H1 (cell line): ENCODE results near the gene CEP192. TPM values are rescaled to one million over a fixed set of nuclear protein-coding genes. Genes with fewer than 3 reads are reported as not detected.

ENCODE experiments used
- CTCF ChIA-PET: fragments of 300-600 bp; sonication (Branson Sonifier 250); formaldehyde crosslinking; loops from one replicate; lab custom pipeline; 2021; ENCODE audit not compliant: partially characterized antibody; lab: Charles Lee
- POLR2A ChIA-PET: fragments of 300-600 bp; sonication (Branson Sonifier 250); formaldehyde crosslinking; loops from one replicate; lab custom pipeline; 2021; ENCODE audit warnings: inconsistent platforms; ENCODE audit not compliant: partially characterized antibody; lab: Charles Lee
- DNase-seq, 2 experiments: peaks; one replicate each; pipeline versions ENCODE4 v3.0.0 to v3.0.0-alpha.2; 2010 to 2022; ENCODE audit warnings: low spot score in 2 of 2, low read depth in 1 of 2, mixed read lengths in 1 of 2
- FAIRE-seq: peaks from 2 replicates; lab custom pipeline; 2011; peaks lifted over from hg19 to GRCh38; lab: Jason Lieb, UNC
- H2AFZ ChIP-seq: 2 replicates; pipeline ENCODE4 v1.8.1; 2012; ENCODE audit warnings: low read length, inconsistent platforms
- H2AK5ac ChIP-seq: 2 replicates; pipeline ENCODE4 v1.6.1; 2013; ENCODE audit warnings: low read depth, low read length
- H2BK120ac ChIP-seq: replicated peaks from 2 replicates; pipeline ENCODE3; 2013; ENCODE audit warnings: low read depth, low read length, inconsistent platforms
- H2BK12ac ChIP-seq: 2 replicates; pipeline ENCODE4 v1.6.1; 2013; ENCODE audit warnings: low read depth, low read length
- H2BK15ac ChIP-seq: 2 replicates; pipeline ENCODE4 v1.6.1; 2013; ENCODE audit warnings: low read length
- H2BK20ac ChIP-seq: 2 replicates; pipeline ENCODE4 v1.6.1; 2013; ENCODE audit warnings: low read length
- H2BK5ac ChIP-seq: 2 replicates; pipeline ENCODE4 v1.6.1; 2013; ENCODE audit warnings: low read depth, low read length
- H3K14ac ChIP-seq: 2 replicates; pipeline ENCODE4 v1.6.1; 2013; ENCODE audit warnings: inconsistent platforms; ENCODE audit not compliant: insufficient read length
- H3K18ac ChIP-seq: 2 replicates; pipeline ENCODE4 v1.6.1; 2013; ENCODE audit warnings: low read length; ENCODE audit errors: extremely low read depth
- H3K23ac ChIP-seq: 2 replicates; pipeline ENCODE4 v1.6.1; 2013; ENCODE audit warnings: inconsistent platforms; ENCODE audit not compliant: insufficient read length
- H3K23me2 ChIP-seq: 2 replicates; pipeline ENCODE4 v1.6.1; 2013; ENCODE audit warnings: low read depth, low read length
- H3K27ac ChIP-seq: 2 replicates; pipeline ENCODE4 v1.6.1; 2011; ENCODE audit warnings: low read depth, low read length, inconsistent platforms
- H3K27me3 ChIP-seq, 4 experiments: replicated peaks in 1 of 4; 1 replicate in 1 of 4; 2 replicates in 3 of 4; pipeline versions ENCODE4 v1.6.1 to v1.8.1; 2011 to 2013; ENCODE audit warnings: low read length in 3 of 4, mild to moderate bottlenecking in 3 of 4, inconsistent platforms in 2 of 4, mixed read lengths in 2 of 4, moderate library complexity in 1 of 4; ENCODE audit not compliant: control insufficient read depth in 3 of 4, insufficient read depth in 3 of 4; ENCODE audit errors: extremely low read depth in 1 of 4
- H3K36me3 ChIP-seq, 4 experiments: 2 replicates each; pipeline versions ENCODE4 v1.6.1 to v1.8.1; 2011 to 2013; ENCODE audit warnings: mild to moderate bottlenecking in 4 of 4, low read length in 3 of 4, moderate library complexity in 2 of 4, control low read depth in 1 of 4, inconsistent platforms in 1 of 4; ENCODE audit not compliant: insufficient read depth in 4 of 4, control insufficient read depth in 2 of 4
- H3K4ac ChIP-seq: replicated peaks from 2 replicates; pipeline ENCODE3; 2013; ENCODE audit warnings: low read length, low read depth, mixed read lengths, inconsistent platforms; ENCODE audit not compliant: insufficient read length
- H3K4me1 ChIP-seq, 4 experiments: replicated peaks in 1 of 4; 1 replicate in 1 of 4; 2 replicates in 3 of 4; pipeline versions ENCODE4 v1.6.1 to v1.8.1; 2011 to 2013; ENCODE audit warnings: low read length in 3 of 4, inconsistent platforms in 2 of 4, mixed read lengths in 1 of 4; ENCODE audit not compliant: insufficient read depth in 4 of 4, control insufficient read depth in 3 of 4
- H3K4me2 ChIP-seq, 2 experiments: 2 replicates each; pipeline versions ENCODE4 v1.6.1 to v1.8.1; 2011 to 2013; ENCODE audit warnings: low read depth in 2 of 2, low read length in 2 of 2, control low read depth in 1 of 2, inconsistent platforms in 1 of 2, mild to moderate bottlenecking in 1 of 2; ENCODE audit not compliant: insufficient read depth in 1 of 2
- H3K4me3 ChIP-seq, 4 experiments: fragments of 200-600, 300-600 bp in 1 of 4; sonication (generic), shearing (Covaris generic), sonication (Bioruptor Twin) in 1 of 4; 2 replicates each; pipeline versions ENCODE4 v1.5.1 to v1.8.1; 2011 to 2016; ENCODE audit warnings: low read length in 4 of 4, low read depth in 3 of 4, control low read depth in 2 of 4, inconsistent platforms in 2 of 4, mild to moderate bottlenecking in 2 of 4, mixed read lengths in 1 of 4, moderate library complexity in 1 of 4; ENCODE audit not compliant: insufficient read depth in 2 of 4; ENCODE audit errors: extremely low read depth in 1 of 4
- H3K56ac ChIP-seq: replicated peaks from 2 replicates; pipeline ENCODE3; 2013; ENCODE audit warnings: low read depth, mild to moderate bottlenecking, mixed read lengths, low read length, inconsistent platforms; ENCODE audit not compliant: insufficient read length
- H3K79me1 ChIP-seq: 2 replicates; pipeline ENCODE4 v1.6.1; 2013; ENCODE audit warnings: low read depth, low read length, control low read depth
- H3K79me2 ChIP-seq, 2 experiments: 2 replicates each; pipeline versions ENCODE4 v1.6.1 to v1.8.1; 2012 to 2013; ENCODE audit warnings: low read length in 2 of 2, mild to moderate bottlenecking in 2 of 2, inconsistent platforms in 1 of 2; ENCODE audit not compliant: insufficient read depth in 2 of 2, control insufficient read depth in 1 of 2
- H3K9ac ChIP-seq, 4 experiments: replicated peaks in 1 of 4; 1 replicate in 1 of 4; 2 replicates in 3 of 4; pipeline versions ENCODE4 v1.6.1 to v1.8.1; 2011 to 2013; ENCODE audit warnings: low read depth in 3 of 4, low read length in 3 of 4, control low read depth in 2 of 4, mild to moderate bottlenecking in 2 of 4, moderate library complexity in 2 of 4, inconsistent platforms in 1 of 4; ENCODE audit errors: extremely low read depth in 1 of 4
- H3K9me3 ChIP-seq, 2 experiments: 2 replicates each; pipeline versions ENCODE4 v1.6.1 to v1.8.1; 2012 to 2013; ENCODE audit warnings: mild to moderate bottlenecking in 2 of 2, moderate library complexity in 2 of 2, control low read depth in 1 of 2, inconsistent platforms in 1 of 2, low read depth in 1 of 2, low read length in 1 of 2, mixed read lengths in 1 of 2; ENCODE audit not compliant: insufficient read depth in 2 of 2
- H4K20me1 ChIP-seq, 2 experiments: replicated peaks in 1 of 2; 2 replicates each; pipeline versions ENCODE3 to v1.8.1; 2011 to 2013; ENCODE audit warnings: inconsistent platforms in 2 of 2, low read length in 2 of 2, mild to moderate bottlenecking in 1 of 2; ENCODE audit not compliant: insufficient read depth in 2 of 2, control insufficient read depth in 1 of 2
- H4K5ac ChIP-seq: 2 replicates; pipeline ENCODE4 v1.6.1; 2013; ENCODE audit warnings: low read length, low read depth, mixed read lengths, inconsistent platforms; ENCODE audit not compliant: insufficient read length
- H4K8ac ChIP-seq: 2 replicates; pipeline ENCODE4 v1.8.0; 2013; ENCODE audit warnings: mild to moderate bottlenecking, moderate library complexity, low read length, inconsistent platforms; ENCODE audit not compliant: insufficient read depth; ENCODE audit errors: extremely low read depth
- H4K91ac ChIP-seq: replicated peaks from 2 replicates; pipeline ENCODE3; 2013; ENCODE audit warnings: low read length, mixed read lengths, inconsistent platforms; ENCODE audit not compliant: insufficient read length
- SIX5 ChIP-seq: IDR thresholded peaks from 2 replicates; pipeline ENCODE4 v1.6.1; 2011; ENCODE audit warnings: mild to moderate bottlenecking, low read depth, low read length
- WGBS, 2 experiments: shearing (Covaris generic) in 1 of 2; methylation state at CpG; one replicate each; pipeline versions ENCODE4 v1.1.6 to v1.1.7; 2013 to 2015; ENCODE audit warnings: low lambda C conversion rate in 2 of 2, mixed read lengths in 2 of 2, inconsistent platforms in 1 of 2, low coverage in 1 of 2, missing lambda C conversion rate in 1 of 2; ENCODE audit not compliant: insufficient replicate concordance in 2 of 2, insufficient coverage in 1 of 2, insufficient read length in 1 of 2; ENCODE audit errors: extremely low coverage in 1 of 2, missing lambda C conversion rate in 1 of 2; 5-methylcytosine and 5-hydroxymethylcytosine counted together
- polyA plus RNA-seq, 7 experiments: library from polyadenylated mRNA; depleted of rRNA in 3 of 7; stranded (reverse) in 5 of 7; unstranded in 2 of 7; fragments of >200 nt in 5 of 7; fragments of 200-250 nt in 2 of 7; gene quantifications; 1 replicate in 5 of 7; 2 replicates in 1 of 7; 4 replicates in 1 of 7; pipeline versions ENCODE4 v1.2.1 to v1.2.3, GENCODE V29; 2011 to 2013; ENCODE audit warnings: missing spikeins in 2 of 7, mixed read lengths in 2 of 7
- total RNA-seq: library from RNA; stranded (reverse); fragmentation: NEBNext Ultra II Directional; extraction: Animal tissue kit (Norgen Biotek cat#: 25700); gene quantifications from 2 replicates; pipeline ENCODE4 v1.2.1, GENCODE V29; 2021
- TF ChIP-seq, protein P1 (sequence below), 3 experiments: IDR thresholded peaks; 1 replicate in 2 of 3; 2 replicates in 1 of 3; pipeline versions ENCODE4 v1.5.1 to v1.6.1; 2011; ENCODE audit warnings: low read length in 3 of 3, mild to moderate bottlenecking in 3 of 3, inconsistent platforms in 2 of 3, low read depth in 1 of 3, moderate library complexity in 1 of 3; ENCODE audit not compliant: insufficient read depth in 1 of 3; ENCODE audit errors: control extremely low read depth in 1 of 3

CEP192 gene
- total and polyA plus RNA-seq, 2 of the 8 experiments (the other 6 are each of a cell fraction or from before 2014, with no cell fraction given), result 13.4 to 23.1 TPM

DNA sequence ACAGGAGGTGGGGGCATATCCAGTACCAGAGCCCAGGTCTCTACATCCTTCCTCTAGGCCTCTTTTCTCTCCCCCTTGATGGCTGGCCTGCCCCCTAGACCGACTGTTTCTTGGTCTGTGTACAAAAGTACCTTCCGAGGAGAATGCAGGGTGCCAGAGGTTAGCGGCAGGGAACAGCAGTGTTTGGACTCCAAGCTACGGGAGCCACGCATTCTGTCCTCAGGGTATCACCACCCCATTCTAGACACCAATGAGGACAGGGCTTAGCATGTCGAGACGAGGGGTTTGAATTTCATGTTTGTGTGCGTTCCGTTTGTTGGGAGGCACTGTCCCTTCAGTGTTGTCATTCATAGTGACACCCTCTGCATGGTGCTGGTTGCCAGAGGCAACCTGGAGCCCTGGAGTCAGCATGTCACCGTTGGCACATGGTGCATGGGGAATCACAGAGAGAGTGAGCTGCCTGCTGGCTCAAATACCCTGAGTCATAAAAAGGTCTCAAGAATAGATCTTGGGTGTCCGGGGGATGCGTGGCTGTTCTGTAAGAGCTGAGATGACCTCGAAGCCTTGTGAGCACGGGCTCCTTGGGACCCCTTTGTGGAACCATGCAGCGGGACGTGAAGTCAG is 170.2 kb downstream of the CEP192 start:
- no peaks in the 10 kb centered on the region for H3K27me3 ChIP-seq
- no peak overlapping the region for H2BK5ac ChIP-seq
- no peaks in the 10 kb centered on the region for H3K23me2 ChIP-seq
- CTCF ChIA-PET, result interaction anchor here (0.6 to 2.1 kb wide), 5 partner anchors 11 to 192 kb away, joined by 3 to 8 read pairs (median 3); no protein-coding TSS in a partner anchor
- no peak overlapping the region for H2AK5ac ChIP-seq
- no peak overlapping the region for H4K91ac ChIP-seq
- no peak overlapping the region for H2BK20ac ChIP-seq
- H2BK15ac ChIP-seq, result no peak overlapping the region
- DNase-seq (no peak), FAIRE-seq (no peak)
- no peaks in the 10 kb centered on the region for H3K79me2 ChIP-seq
- POLR2A ChIA-PET, result interaction anchor here (0.8 kb wide), 1 partner anchor 21 kb away, joined by 4 read pairs; no protein-coding TSS in a partner anchor
- no peak overlapping the region for H3K23ac ChIP-seq
- H3K18ac ChIP-seq, result no peak overlapping the region
- H3K4me1 ChIP-seq, result peaks cover 0 to 4% (median 3%) of the 10 kb centered on the region in 4 experiments; a peak in 4 of 7 replicates
- no peak for TF ChIP-seq SIX5
- TF ChIP-seq, protein P1, sequence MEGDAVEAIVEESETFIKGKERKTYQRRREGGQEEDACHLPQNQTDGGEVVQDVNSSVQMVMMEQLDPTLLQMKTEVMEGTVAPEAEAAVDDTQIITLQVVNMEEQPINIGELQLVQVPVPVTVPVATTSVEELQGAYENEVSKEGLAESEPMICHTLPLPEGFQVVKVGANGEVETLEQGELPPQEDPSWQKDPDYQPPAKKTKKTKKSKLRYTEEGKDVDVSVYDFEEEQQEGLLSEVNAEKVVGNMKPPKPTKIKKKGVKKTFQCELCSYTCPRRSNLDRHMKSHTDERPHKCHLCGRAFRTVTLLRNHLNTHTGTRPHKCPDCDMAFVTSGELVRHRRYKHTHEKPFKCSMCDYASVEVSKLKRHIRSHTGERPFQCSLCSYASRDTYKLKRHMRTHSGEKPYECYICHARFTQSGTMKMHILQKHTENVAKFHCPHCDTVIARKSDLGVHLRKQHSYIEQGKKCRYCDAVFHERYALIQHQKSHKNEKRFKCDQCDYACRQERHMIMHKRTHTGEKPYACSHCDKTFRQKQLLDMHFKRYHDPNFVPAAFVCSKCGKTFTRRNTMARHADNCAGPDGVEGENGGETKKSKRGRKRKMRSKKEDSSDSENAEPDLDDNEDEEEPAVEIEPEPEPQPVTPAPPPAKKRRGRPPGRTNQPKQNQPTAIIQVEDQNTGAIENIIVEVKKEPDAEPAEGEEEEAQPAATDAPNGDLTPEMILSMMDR (IDR thresholded peaks at IDR 0.05; ENCODE audit: control extremely low read depth in 1 of 3, insufficient read depth in 1 of 3, low read depth in 1 of 3, low read length in 3 of 3), result no peak
- H3K9me3 ChIP-seq, result peaks cover 0 to 7% of the 10 kb centered on the region in 2 experiments; a peak in 2 of 4 replicates
- no peaks in the 10 kb centered on the region for H3K36me3 ChIP-seq
- no peak overlapping the region for H3K4me2 ChIP-seq
- H2BK12ac ChIP-seq, result no peak overlapping the region
- no peak overlapping the region for H2BK120ac ChIP-seq
- no peak overlapping the region; the same call in 1 of the 2 replicates for H4K8ac ChIP-seq
- 91% methylated on average over 16 of the region's 16 CpGs; no CpG with 5 or more reads in 1 of the 2 experiments for WGBS, 2 experiments
- H3K27ac ChIP-seq, result no peak overlapping the region
- H3K4ac ChIP-seq, result no peak overlapping the region
- H4K5ac ChIP-seq, result no peak overlapping the region
- H3K56ac ChIP-seq, result no peak overlapping the region
- no peak overlapping the region for H3K14ac ChIP-seq
- no peak overlapping the region for H3K9ac ChIP-seq
- H3K4me3 ChIP-seq, result no peak overlapping the region
- H3K79me1 ChIP-seq, result no peaks in the 10 kb centered on the region
- H2AFZ ChIP-seq, result no peak overlapping the region
- H4K20me1 ChIP-seq, result no peaks in the 10 kb centered on the region
